ENCODE data around the gene NANOS1. TPM values are rescaled to one million over a fixed set of nuclear protein-coding genes. Genes with fewer than 3 reads are reported as not detected.
"Not testable (repeated sequence)": the region's sequence is repeated elsewhere in the genome, so short reads cannot be mapped to it uniquely, and the experiment has no call there.

The NANOS1 gene
- total RNA-seq, 6 experiments from 2014 or later = 0.06 to 0.35 (median 0.31) TPM; not detected in 3

DNA sequence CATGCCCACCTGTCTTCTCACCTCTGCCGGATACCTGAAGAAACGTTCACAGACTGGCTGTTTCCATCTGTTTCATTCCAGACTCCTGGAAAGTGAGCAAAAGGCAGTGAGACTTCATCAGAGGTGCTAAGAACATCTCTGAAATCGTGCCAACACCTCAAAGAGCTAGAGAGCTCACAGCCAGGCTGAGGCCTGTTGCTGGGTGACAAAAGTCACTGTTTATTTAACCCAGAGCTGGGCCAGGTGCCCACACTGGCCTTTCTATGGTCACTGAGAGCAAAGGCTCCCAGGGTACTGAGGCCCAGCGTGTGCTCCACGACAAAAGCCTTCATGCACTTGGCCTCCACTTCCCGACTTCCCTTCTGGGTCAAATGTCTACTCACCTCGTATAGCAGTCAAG is 3.7 kb upstream of the NANOS1 start:
- no peak for TF ChIP-seq CTCF (IDR thresholded peaks at IDR 0.05)
- no peak for TF ChIP-seq POLR2A (IDR thresholded peaks at IDR 0.05)
- no peaks in the 10 kb centered on the region for H3K9me3 ChIP-seq
- intact Hi-C loops (cut with DNase I) = no loop called here
- H3K27me3 ChIP-seq = no peaks in the 10 kb centered on the region
- H3K27ac ChIP-seq = no peak overlapping the region
- H3K4me3 ChIP-seq = no peak overlapping the region
- no peaks in the 10 kb centered on the region for H3K36me3 ChIP-seq
- ATAC-seq (peak; percentile 34 to 73 (median 62)), DNase-seq (peak; percentile 57 to 64 (median 63))
- WGBS (ENCODE audit: insufficient coverage, low coverage, low lambda C conversion rate, missing lambda C conversion rate) = 65% methylated on average over 2 of the region's 7 CpGs
- H3K4me1 ChIP-seq = peaks cover 0 to 5% (median under 1%) of the 10 kb centered on the region in 4 donors

DNA sequence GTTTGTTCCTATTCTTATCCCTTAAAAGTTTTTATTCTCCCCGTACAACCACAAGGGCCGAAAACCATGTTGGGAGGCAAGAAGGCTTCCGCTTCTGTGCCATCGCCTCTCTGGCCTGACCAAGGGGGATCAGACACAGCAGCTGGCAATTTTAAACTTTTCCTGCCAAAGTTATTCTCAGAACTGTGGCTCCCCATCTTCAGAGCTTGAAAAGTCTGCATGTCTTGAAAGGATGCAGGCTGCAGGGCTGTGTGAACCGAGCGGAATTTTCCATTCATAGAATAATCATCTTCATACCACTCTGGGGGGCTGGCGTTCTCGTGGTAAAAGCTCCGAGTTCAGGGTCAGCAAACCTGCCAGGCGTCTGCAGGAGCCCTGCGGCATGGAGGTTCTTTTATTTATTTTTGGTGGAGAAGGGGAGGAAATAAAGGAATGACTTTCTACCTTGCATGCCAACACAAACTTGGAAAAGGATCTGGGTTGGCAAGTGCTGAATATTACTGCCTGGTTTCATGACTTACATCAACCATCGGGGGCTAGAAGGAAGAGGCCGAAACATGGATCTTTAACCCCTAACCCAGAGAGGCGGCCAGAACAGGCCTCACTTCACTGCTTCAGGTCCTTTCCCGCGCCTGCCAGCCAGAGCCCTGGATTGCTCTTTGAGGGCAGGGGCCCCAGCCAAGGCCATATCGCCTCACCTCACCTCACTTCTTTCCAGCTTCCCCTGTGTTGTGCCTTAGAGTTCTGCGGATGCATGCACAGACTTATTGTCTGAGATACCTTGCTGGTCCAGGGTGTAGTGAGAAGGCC is 3.0 kb upstream of the NANOS1 start:
- 78% methylated on average over 7 of the region's 18 CpGs for WGBS (ENCODE audit: insufficient coverage, low coverage, low lambda C conversion rate, missing lambda C conversion rate)
- H3K9me3 ChIP-seq = no peaks in the 10 kb centered on the region
- H3K4me3 ChIP-seq = no peak overlapping the region
- peaks cover 0 to 8% (median 2%) of the 10 kb centered on the region in 4 donors for H3K4me1 ChIP-seq
- no peak overlapping the region for H3K27ac ChIP-seq
- ATAC-seq (no peak), DNase-seq (no peak)
- H3K27me3 ChIP-seq = no peaks in the 10 kb centered on the region
- intact Hi-C loops (cut with DNase I) = no loop called here
- H3K36me3 ChIP-seq = no peaks in the 10 kb centered on the region
- TF ChIP-seq CTCF (IDR thresholded peaks at IDR 0.05) (no peak), POLR2A (IDR thresholded peaks at IDR 0.05) (no peak)

- H3K36me3 ChIP-seq; H3K4me3 ChIP-seq; ATAC-seq; DNase-seq; H3K4me1 ChIP-seq; intact Hi-C loops (cut with DNase I); H3K27ac ChIP-seq; H3K27me3 ChIP-seq; H3K9me3 ChIP-seq: not testable (repeated sequence)
- 82% methylated on average over 5 of the region's 10 CpGs for WGBS (ENCODE audit: insufficient coverage, low coverage, low lambda C conversion rate, missing lambda C conversion rate)
These were observed 1.0 kb upstream of the NANOS1 start for GRCh38 chr10:119028445-119028899.

- peak; percentile 77 to 85 (median 79) for ATAC-seq
- Histone ChIP-seq H3K27me3 (no peaks in the 10 kb centered on the region), H3K9me3 (no peaks in the 10 kb centered on the region), H3K4me1 (peaks cover 0 to 8% (median 2%) of the 10 kb centered on the region in 4 donors), H3K4me3 (peak overlapping the region; percentile 12 to 53 (median 28)), H3K27ac (no peak overlapping the region), H3K36me3 (peaks cover 0 to 11% (median 3%) of the 10 kb centered on the region in 4 donors)
- intact Hi-C loops (cut with DNase I) = no loop called here
- TF ChIP-seq CTCF (IDR thresholded peaks at IDR 0.05) = peak; percentile 18 to 24 (median 19)
- TF ChIP-seq POLR2A (IDR thresholded peaks at IDR 0.05) = no peak
- WGBS (ENCODE audit: insufficient coverage, low coverage, low lambda C conversion rate, missing lambda C conversion rate) = 40% methylated on average over 2 of the region's 68 CpGs
- DNase-seq = peak; percentile 77 to 87 (median 82)
These were observed 458 bp upstream of the NANOS1 start for GRCh38 chr10:119028900-119029612.

All from right lobe of liver (tissue), 6 donors.